Prostate gland (tissue), 2 donors: ENCODE results near the gene SNED1.

ENCODE experiments used
- CTCF ChIP-seq, 4 experiments: fragments of 200-600 bp in 2 of 4; fragments of 450-650 bp in 2 of 4; sonication (generic) in 2 of 4; IDR thresholded peaks; 1 replicate in 3 of 4; 2 replicates in 1 of 4; pipeline ENCODE4 v1.5.1; 2016 to 2019; ENCODE audit warnings: antibody characterized with exemption in 4 of 4, mild to moderate bottlenecking in 2 of 4, moderate library complexity in 2 of 4
- POLR2A ChIP-seq: fragments of 450-650 bp; IDR thresholded peaks from one replicate; pipeline ENCODE4 v1.6.1; 2016; ENCODE audit warnings: antibody characterized with exemption, mild to moderate bottlenecking
- POLR2AphosphoS5 ChIP-seq: sonication (generic); formaldehyde crosslinking; IDR thresholded peaks from one replicate; pipeline ENCODE4 v1.6.1; 2017; ENCODE audit warnings: antibody characterized with exemption

GRCh38 chr2:240983361-240983995 is 14.9 kb upstream of the SNED1 start:
- peak; percentile 48 to 81 (median 68) for TF ChIP-seq CTCF (IDR thresholded peaks at IDR 0.05)
- TF ChIP-seq POLR2A, result no peak
- TF ChIP-seq POLR2AphosphoS5, result peak; percentile 11
